Measurements from ENCODE around the gene HNRNPA0. TPM values are rescaled to one million over a fixed set of nuclear protein-coding genes. Genes with fewer than 3 reads are reported as not detected.
"Not testable (repeated sequence)": the region's sequence is repeated elsewhere in the genome, so short reads cannot be mapped to it uniquely, and the experiment has no call there.

Gene HNRNPA0
- total RNA-seq, 2 donors from 2014 or later: 26.9 to 31.0 TPM

- H3K36me3 ChIP-seq: no peaks in the 10 kb centered on the region
- H3K27me3 ChIP-seq: no peaks in the 10 kb centered on the region
- intact Hi-C loops (cut with DNase I): no loop called here
- no peak overlapping the region for H3K4me3 ChIP-seq
- no peak overlapping the region for H3K27ac ChIP-seq
- DNase-seq: no peak
- H3K9ac ChIP-seq (ENCODE audit: low read depth in 2 of 2, low read length in 2 of 2): no peak overlapping the region
- no peaks in the 10 kb centered on the region for H3K4me1 ChIP-seq
- no peak for TF ChIP-seq CTCF (IDR thresholded peaks at IDR 0.05)
- H3K9me3 ChIP-seq: no peaks in the 10 kb centered on the region
Observed at GRCh38 chr5:137792303-137792702, 38.1 kb upstream of the HNRNPA0 start.

- no peak overlapping the region for H3K27ac ChIP-seq
- no peaks in the 10 kb centered on the region for H3K27me3 ChIP-seq
- intact Hi-C loops (cut with DNase I): no loop called here
- no peak for TF ChIP-seq CTCF (IDR thresholded peaks at IDR 0.05)
- H3K4me1 ChIP-seq: no peaks in the 10 kb centered on the region
- no peak overlapping the region for H3K4me3 ChIP-seq
- no peak for DNase-seq
- H3K36me3 ChIP-seq: no peaks in the 10 kb centered on the region
- no peaks in the 10 kb centered on the region for H3K9me3 ChIP-seq
- H3K9ac ChIP-seq (ENCODE audit: low read depth in 2 of 2, low read length in 2 of 2): no peak overlapping the region
Observed at GRCh38 chr5:137791799-137792198, 37.6 kb upstream of the HNRNPA0 start.

- no peak for DNase-seq
- Histone ChIP-seq H3K27ac (no peak overlapping the region), H3K4me1 (no peaks in the 10 kb centered on the region), H3K9me3 (no peaks in the 10 kb centered on the region), H3K36me3 (no peaks in the 10 kb centered on the region), H3K9ac (ENCODE audit: low read depth in 2 of 2, low read length in 2 of 2) (no peak overlapping the region), H3K4me3 (no peak overlapping the region), H3K27me3 (no peaks in the 10 kb centered on the region)
- intact Hi-C loops (cut with DNase I): no loop called here
- TF ChIP-seq CTCF (IDR thresholded peaks at IDR 0.05): no peak
Observed at GRCh38 chr5:137791387-137791786, 37.2 kb upstream of the HNRNPA0 start.

- intact Hi-C loops (cut with DNase I); DNase-seq; H3K9me3 ChIP-seq; H3K4me1 ChIP-seq; H3K9ac ChIP-seq (ENCODE audit: low read depth in 2 of 2, low read length in 2 of 2); H3K27ac ChIP-seq; H3K36me3 ChIP-seq; H3K4me3 ChIP-seq; H3K27me3 ChIP-seq: not testable (repeated sequence)
Observed at GRCh38 chr5:137788560-137788959, 34.4 kb upstream of the HNRNPA0 start.

- Histone ChIP-seq H3K27ac (no peak overlapping the region), H3K4me3 (no peak overlapping the region), H3K36me3 (no peaks in the 10 kb centered on the region), H3K9me3 (no peaks in the 10 kb centered on the region), H3K4me1 (no peaks in the 10 kb centered on the region), H3K9ac (ENCODE audit: low read depth in 2 of 2, low read length in 2 of 2) (no peak overlapping the region), H3K27me3 (no peaks in the 10 kb centered on the region)
- intact Hi-C loops (cut with DNase I): no loop called here
- TF ChIP-seq CTCF (IDR thresholded peaks at IDR 0.05): no peak
- no peak for DNase-seq
Observed at GRCh38 chr5:137782984-137783536, 28.9 kb upstream of the HNRNPA0 start.

GRCh38 chr5:137782055-137782454, 27.9 kb upstream of the HNRNPA0 start:
- no peaks in the 10 kb centered on the region for H3K4me1 ChIP-seq
- H3K9ac ChIP-seq (ENCODE audit: low read depth in 2 of 2, low read length in 2 of 2): no peak overlapping the region
- intact Hi-C loops (cut with DNase I): no loop called here
- DNase-seq: no peak
- H3K4me3 ChIP-seq: no peak overlapping the region
- no peaks in the 10 kb centered on the region for H3K27me3 ChIP-seq
- no peak for TF ChIP-seq CTCF (IDR thresholded peaks at IDR 0.05)
- H3K9me3 ChIP-seq: no peaks in the 10 kb centered on the region
- no peak overlapping the region for H3K27ac ChIP-seq
- H3K36me3 ChIP-seq: no peaks in the 10 kb centered on the region
